IPS DF 4.7 (cell line): ENCODE measurements around the gene CPA4.
"Not testable (repeated sequence)": the region's sequence is repeated elsewhere in the genome, so short reads cannot be mapped to it uniquely, and the experiment has no call there.

Experiments
- DNase-seq: peaks from one replicate; pipeline ENCODE4 v3.0.0-alpha.2; 2013; ENCODE audit warnings: low spot score; ENCODE audit errors: extremely low read depth

The CPA4 gene

GRCh38 chr7:130301501-130302020 is 8.6 kb downstream of the CPA4 start:
- no peak for DNase-seq

GRCh38 chr7:130302649-130303048 is 9.7 kb downstream of the CPA4 start:
- DNase-seq, result no peak

- DNase-seq, result no peak
Observed at GRCh38 chr7:130303127-130303526, 10.2 kb downstream of the CPA4 start.

GRCh38 chr7:130303551-130303950 is 10.6 kb downstream of the CPA4 start:
- no peak for DNase-seq

- no peak for DNase-seq
Observed at GRCh38 chr7:130303982-130304381, 11.0 kb downstream of the CPA4 start.

- DNase-seq, result no peak
Observed at GRCh38 chr7:130304878-130305277, 11.9 kb downstream of the CPA4 start.

GRCh38 chr7:130305433-130306042 is 12.6 kb downstream of the CPA4 start:
- no peak for DNase-seq

GRCh38 chr7:130309986-130310385 is 17.0 kb downstream of the CPA4 start:
- DNase-seq, result no peak

GRCh38 chr7:130314305-130314704 is 21.3 kb downstream of the CPA4 start:
- DNase-seq, result no peak

GRCh38 chr7:130319541-130319940 is 26.6 kb downstream of the CPA4 start:
- DNase-seq, result no peak

- DNase-seq, result not testable (repeated sequence)
Observed at GRCh38 chr7:130321542-130322229, 28.7 kb downstream of the CPA4 start.

GRCh38 chr7:130322615-130323014 is 29.7 kb downstream of the CPA4 start:
- DNase-seq, result no peak

GRCh38 chr7:130324306-130324943 is 31.5 kb downstream of the CPA4 start:
- no peak for DNase-seq

- DNase-seq, result no peak
Observed at GRCh38 chr7:130329681-130330080, 36.7 kb downstream of the CPA4 start.

GRCh38 chr7:130332259-130333053 is 39.5 kb downstream of the CPA4 start:
- no peak for DNase-seq

- DNase-seq, result no peak
Observed at GRCh38 chr7:130333832-130334231, 40.9 kb downstream of the CPA4 start.

GRCh38 chr7:130334274-130334673 is 41.3 kb downstream of the CPA4 start:
- DNase-seq, result no peak

GRCh38 chr7:130337410-130337971 is 44.5 kb downstream of the CPA4 start:
- DNase-seq, result no peak

- DNase-seq, result no peak
Observed at GRCh38 chr7:130338233-130338632, 45.3 kb downstream of the CPA4 start.

GRCh38 chr7:130341882-130342281 is 48.9 kb downstream of the CPA4 start:
- no peak for DNase-seq

GRCh38 chr7:130342701-130343380 is 49.9 kb downstream of the CPA4 start:
- no peak for DNase-seq
